H1 (cell line): ENCODE measurements around the gene TFF2. TPM values are rescaled to one million over a fixed set of nuclear protein-coding genes. Genes with fewer than 3 reads are reported as not detected.

Experiments
- CTCF ChIA-PET: fragments of 300-600 bp; sonication (Branson Sonifier 250); formaldehyde crosslinking; loops from one replicate; lab custom pipeline; 2021; ENCODE audit not compliant: partially characterized antibody; lab: Charles Lee
- POLR2A ChIA-PET: fragments of 300-600 bp; sonication (Branson Sonifier 250); formaldehyde crosslinking; loops from one replicate; lab custom pipeline; 2021; ENCODE audit warnings: inconsistent platforms; ENCODE audit not compliant: partially characterized antibody; lab: Charles Lee
- DNase-seq, 2 experiments: peaks; one replicate each; pipeline versions ENCODE4 v3.0.0 to v3.0.0-alpha.2; 2010 to 2022; ENCODE audit warnings: low spot score in 2 of 2, low read depth in 1 of 2, mixed read lengths in 1 of 2
- FAIRE-seq: peaks from 2 replicates; lab custom pipeline; 2011; peaks lifted over from hg19 to GRCh38; lab: Jason Lieb, UNC
- H2AFZ ChIP-seq: 2 replicates; pipeline ENCODE4 v1.8.1; 2012; ENCODE audit warnings: low read length, inconsistent platforms
- H2AK5ac ChIP-seq: 2 replicates; pipeline ENCODE4 v1.6.1; 2013; ENCODE audit warnings: low read depth, low read length
- H2BK120ac ChIP-seq: replicated peaks from 2 replicates; pipeline ENCODE3; 2013; ENCODE audit warnings: low read depth, low read length, inconsistent platforms
- H2BK12ac ChIP-seq: 2 replicates; pipeline ENCODE4 v1.6.1; 2013; ENCODE audit warnings: low read depth, low read length
- H2BK15ac ChIP-seq: 2 replicates; pipeline ENCODE4 v1.6.1; 2013; ENCODE audit warnings: low read length
- H2BK20ac ChIP-seq: 2 replicates; pipeline ENCODE4 v1.6.1; 2013; ENCODE audit warnings: low read length
- H2BK5ac ChIP-seq: 2 replicates; pipeline ENCODE4 v1.6.1; 2013; ENCODE audit warnings: low read depth, low read length
- H3K14ac ChIP-seq: 2 replicates; pipeline ENCODE4 v1.6.1; 2013; ENCODE audit warnings: inconsistent platforms; ENCODE audit not compliant: insufficient read length
- H3K18ac ChIP-seq: 2 replicates; pipeline ENCODE4 v1.6.1; 2013; ENCODE audit warnings: low read length; ENCODE audit errors: extremely low read depth
- H3K23ac ChIP-seq: 2 replicates; pipeline ENCODE4 v1.6.1; 2013; ENCODE audit warnings: inconsistent platforms; ENCODE audit not compliant: insufficient read length
- H3K23me2 ChIP-seq: 2 replicates; pipeline ENCODE4 v1.6.1; 2013; ENCODE audit warnings: low read depth, low read length
- H3K27ac ChIP-seq: 2 replicates; pipeline ENCODE4 v1.6.1; 2011; ENCODE audit warnings: low read depth, low read length, inconsistent platforms
- H3K27me3 ChIP-seq, 4 experiments: replicated peaks in 1 of 4; 1 replicate in 1 of 4; 2 replicates in 3 of 4; pipeline versions ENCODE4 v1.6.1 to v1.8.1; 2011 to 2013; ENCODE audit warnings: low read length in 3 of 4, mild to moderate bottlenecking in 3 of 4, inconsistent platforms in 2 of 4, mixed read lengths in 2 of 4, moderate library complexity in 1 of 4; ENCODE audit not compliant: control insufficient read depth in 3 of 4, insufficient read depth in 3 of 4; ENCODE audit errors: extremely low read depth in 1 of 4
- H3K36me3 ChIP-seq, 4 experiments: 2 replicates each; pipeline versions ENCODE4 v1.6.1 to v1.8.1; 2011 to 2013; ENCODE audit warnings: mild to moderate bottlenecking in 4 of 4, low read length in 3 of 4, moderate library complexity in 2 of 4, control low read depth in 1 of 4, inconsistent platforms in 1 of 4; ENCODE audit not compliant: insufficient read depth in 4 of 4, control insufficient read depth in 2 of 4
- H3K4ac ChIP-seq: replicated peaks from 2 replicates; pipeline ENCODE3; 2013; ENCODE audit warnings: low read length, low read depth, mixed read lengths, inconsistent platforms; ENCODE audit not compliant: insufficient read length
- H3K4me1 ChIP-seq, 4 experiments: replicated peaks in 1 of 4; 1 replicate in 1 of 4; 2 replicates in 3 of 4; pipeline versions ENCODE4 v1.6.1 to v1.8.1; 2011 to 2013; ENCODE audit warnings: low read length in 3 of 4, inconsistent platforms in 2 of 4, mixed read lengths in 1 of 4; ENCODE audit not compliant: insufficient read depth in 4 of 4, control insufficient read depth in 3 of 4
- H3K4me2 ChIP-seq, 2 experiments: 2 replicates each; pipeline versions ENCODE4 v1.6.1 to v1.8.1; 2011 to 2013; ENCODE audit warnings: low read depth in 2 of 2, low read length in 2 of 2, control low read depth in 1 of 2, inconsistent platforms in 1 of 2, mild to moderate bottlenecking in 1 of 2; ENCODE audit not compliant: insufficient read depth in 1 of 2
- H3K4me3 ChIP-seq, 4 experiments: fragments of 200-600, 300-600 bp in 1 of 4; sonication (generic), shearing (Covaris generic), sonication (Bioruptor Twin) in 1 of 4; 2 replicates each; pipeline versions ENCODE4 v1.5.1 to v1.8.1; 2011 to 2016; ENCODE audit warnings: low read length in 4 of 4, low read depth in 3 of 4, control low read depth in 2 of 4, inconsistent platforms in 2 of 4, mild to moderate bottlenecking in 2 of 4, mixed read lengths in 1 of 4, moderate library complexity in 1 of 4; ENCODE audit not compliant: insufficient read depth in 2 of 4; ENCODE audit errors: extremely low read depth in 1 of 4
- H3K56ac ChIP-seq: replicated peaks from 2 replicates; pipeline ENCODE3; 2013; ENCODE audit warnings: low read depth, mild to moderate bottlenecking, mixed read lengths, low read length, inconsistent platforms; ENCODE audit not compliant: insufficient read length
- H3K79me1 ChIP-seq: 2 replicates; pipeline ENCODE4 v1.6.1; 2013; ENCODE audit warnings: low read depth, low read length, control low read depth
- H3K79me2 ChIP-seq, 2 experiments: 2 replicates each; pipeline versions ENCODE4 v1.6.1 to v1.8.1; 2012 to 2013; ENCODE audit warnings: low read length in 2 of 2, mild to moderate bottlenecking in 2 of 2, inconsistent platforms in 1 of 2; ENCODE audit not compliant: insufficient read depth in 2 of 2, control insufficient read depth in 1 of 2
- H3K9ac ChIP-seq, 4 experiments: replicated peaks in 1 of 4; 1 replicate in 1 of 4; 2 replicates in 3 of 4; pipeline versions ENCODE4 v1.6.1 to v1.8.1; 2011 to 2013; ENCODE audit warnings: low read depth in 3 of 4, low read length in 3 of 4, control low read depth in 2 of 4, mild to moderate bottlenecking in 2 of 4, moderate library complexity in 2 of 4, inconsistent platforms in 1 of 4; ENCODE audit errors: extremely low read depth in 1 of 4
- H3K9me3 ChIP-seq, 2 experiments: 2 replicates each; pipeline versions ENCODE4 v1.6.1 to v1.8.1; 2012 to 2013; ENCODE audit warnings: mild to moderate bottlenecking in 2 of 2, moderate library complexity in 2 of 2, control low read depth in 1 of 2, inconsistent platforms in 1 of 2, low read depth in 1 of 2, low read length in 1 of 2, mixed read lengths in 1 of 2; ENCODE audit not compliant: insufficient read depth in 2 of 2
- H4K20me1 ChIP-seq, 2 experiments: replicated peaks in 1 of 2; 2 replicates each; pipeline versions ENCODE3 to v1.8.1; 2011 to 2013; ENCODE audit warnings: inconsistent platforms in 2 of 2, low read length in 2 of 2, mild to moderate bottlenecking in 1 of 2; ENCODE audit not compliant: insufficient read depth in 2 of 2, control insufficient read depth in 1 of 2
- H4K5ac ChIP-seq: 2 replicates; pipeline ENCODE4 v1.6.1; 2013; ENCODE audit warnings: low read length, low read depth, mixed read lengths, inconsistent platforms; ENCODE audit not compliant: insufficient read length
- H4K8ac ChIP-seq: 2 replicates; pipeline ENCODE4 v1.8.0; 2013; ENCODE audit warnings: mild to moderate bottlenecking, moderate library complexity, low read length, inconsistent platforms; ENCODE audit not compliant: insufficient read depth; ENCODE audit errors: extremely low read depth
- H4K91ac ChIP-seq: replicated peaks from 2 replicates; pipeline ENCODE3; 2013; ENCODE audit warnings: low read length, mixed read lengths, inconsistent platforms; ENCODE audit not compliant: insufficient read length
- CBX5 ChIP-seq: fragments of 300-800, 300-1000 bp; sonication (generic); IDR thresholded peaks from 2 replicates; pipeline ENCODE4 v1.7.1; 2016; ENCODE audit warnings: antibody characterized with exemption, low read length, low read depth
- CHD1 ChIP-seq: IDR thresholded peaks from 2 replicates; pipeline ENCODE4 v1.6.1; 2012; ENCODE audit warnings: low read depth, low read length, improper control_type of control experiment
- CTBP2 ChIP-seq: IDR thresholded peaks from 2 replicates; pipeline ENCODE4 v1.7.0; 2011; ENCODE audit warnings: borderline replicate concordance, mild to moderate bottlenecking, moderate library complexity, mixed read lengths, low read length; ENCODE audit not compliant: insufficient read depth, insufficient read length
- JUND ChIP-seq: IDR thresholded peaks from 2 replicates; pipeline ENCODE4 v1.6.1; 2011; ENCODE audit warnings: mild to moderate bottlenecking, improper control_type of control experiment, low read length
- POLR2A ChIP-seq, 2 experiments: IDR thresholded peaks; 1 replicate in 1 of 2; 2 replicates in 1 of 2; pipeline ENCODE4 v1.6.1; 2011; ENCODE audit warnings: low read depth in 2 of 2, low read length in 2 of 2, mild to moderate bottlenecking in 2 of 2; ENCODE audit errors: control extremely low read depth in 1 of 2
- SP1 ChIP-seq: IDR thresholded peaks from 2 replicates; pipeline ENCODE4 v1.6.1; 2011; ENCODE audit warnings: low read depth, low read length
- SP4 ChIP-seq: IDR thresholded peaks from 2 replicates; pipeline ENCODE4 v1.6.1; 2012; ENCODE audit warnings: low read length, inconsistent platforms
- TCF12 ChIP-seq: IDR thresholded peaks from 2 replicates; pipeline ENCODE4 v1.6.1; 2011; ENCODE audit warnings: low read depth, mild to moderate bottlenecking, low read length
- WGBS, 2 experiments: shearing (Covaris generic) in 1 of 2; methylation state at CpG; one replicate each; pipeline versions ENCODE4 v1.1.6 to v1.1.7; 2013 to 2015; ENCODE audit warnings: low lambda C conversion rate in 2 of 2, mixed read lengths in 2 of 2, inconsistent platforms in 1 of 2, low coverage in 1 of 2, missing lambda C conversion rate in 1 of 2; ENCODE audit not compliant: insufficient replicate concordance in 2 of 2, insufficient coverage in 1 of 2, insufficient read length in 1 of 2; ENCODE audit errors: extremely low coverage in 1 of 2, missing lambda C conversion rate in 1 of 2; 5-methylcytosine and 5-hydroxymethylcytosine counted together
- polyA plus RNA-seq, 7 experiments: library from polyadenylated mRNA; depleted of rRNA in 3 of 7; stranded (reverse) in 5 of 7; unstranded in 2 of 7; fragments of >200 nt in 5 of 7; fragments of 200-250 nt in 2 of 7; gene quantifications; 1 replicate in 5 of 7; 2 replicates in 1 of 7; 4 replicates in 1 of 7; pipeline versions ENCODE4 v1.2.1 to v1.2.3, GENCODE V29; 2011 to 2013; ENCODE audit warnings: missing spikeins in 2 of 7, mixed read lengths in 2 of 7
- total RNA-seq: library from RNA; stranded (reverse); fragmentation: NEBNext Ultra II Directional; extraction: Animal tissue kit (Norgen Biotek cat#: 25700); gene quantifications from 2 replicates; pipeline ENCODE4 v1.2.1, GENCODE V29; 2021
- TF ChIP-seq, protein P1 (sequence below): IDR thresholded peaks from 2 replicates; pipeline ENCODE4 v1.6.1; 2012; ENCODE audit warnings: low read length, inconsistent platforms
- TF ChIP-seq, protein P2 (sequence below), 3 experiments: IDR thresholded peaks; 1 replicate in 2 of 3; 2 replicates in 1 of 3; pipeline versions ENCODE4 v1.5.1 to v1.6.1; 2011; ENCODE audit warnings: low read length in 3 of 3, mild to moderate bottlenecking in 3 of 3, inconsistent platforms in 2 of 3, low read depth in 1 of 3, moderate library complexity in 1 of 3; ENCODE audit not compliant: insufficient read depth in 1 of 3; ENCODE audit errors: control extremely low read depth in 1 of 3

The TFF2 gene
- total and polyA plus RNA-seq, 2 of the 8 experiments (the other 6 are each of a cell fraction or from before 2014, with no cell fraction given), result not detected

DNA sequence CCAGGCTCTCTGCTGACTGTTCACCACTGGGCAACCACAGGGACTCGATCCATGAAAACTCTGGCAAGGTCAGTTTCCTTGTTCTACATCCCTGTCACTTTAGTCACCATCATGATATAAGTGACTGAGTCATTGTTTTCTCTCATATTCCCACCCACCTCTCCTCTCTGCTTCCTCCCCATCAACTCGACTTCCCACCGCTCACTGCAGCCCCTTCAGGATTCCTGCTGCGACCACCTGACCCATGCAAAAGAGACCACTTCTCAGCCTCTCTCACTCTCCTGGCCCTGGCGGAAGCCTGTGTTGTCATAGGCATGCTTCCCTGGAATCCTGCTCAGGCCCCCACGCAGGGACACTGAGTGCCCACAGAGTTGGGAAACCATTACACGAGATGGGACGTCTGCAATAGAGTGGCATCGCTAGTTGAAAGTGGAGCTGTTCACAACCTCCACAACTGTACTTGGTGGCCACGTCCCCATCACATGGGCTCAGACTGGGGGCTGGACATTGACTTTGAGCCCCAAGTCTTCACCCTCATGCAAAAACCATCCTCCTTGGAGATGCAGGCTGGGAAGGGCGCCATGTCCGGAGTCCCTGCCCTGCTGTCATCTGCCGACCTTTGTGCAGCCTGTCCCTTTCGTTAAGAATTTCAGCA, 1.8 kb upstream of the TFF2 start:
- FAIRE-seq, result no peak
- no peak overlapping the region for H4K5ac ChIP-seq
- no peak overlapping the region for H2BK15ac ChIP-seq

More for the DNA sequence above, 1.8 kb upstream of the TFF2 start:
- Histone ChIP-seq H3K56ac (no peak overlapping the region), H3K4me3 (no peak overlapping the region), H3K4ac (no peak overlapping the region), H3K23me2 (no peaks in the 10 kb centered on the region), H3K14ac (no peak overlapping the region), H2BK5ac (no peak overlapping the region), H3K4me1 (no peaks in the 10 kb centered on the region), H3K23ac (no peak overlapping the region), H2BK120ac (no peak overlapping the region), H2AFZ (no peak overlapping the region), H4K20me1 (no peaks in the 10 kb centered on the region), H3K4me2 (no peak overlapping the region), H3K79me2 (no peaks in the 10 kb centered on the region), H3K9ac (no peak overlapping the region), H3K27ac (no peak overlapping the region), H3K27me3 (no peaks in the 10 kb centered on the region), H2BK12ac (no peak overlapping the region), H3K36me3 (no peaks in the 10 kb centered on the region), H3K18ac (no peak overlapping the region), H3K79me1 (no peaks in the 10 kb centered on the region), H4K91ac (no peak overlapping the region), H2BK20ac (no peak overlapping the region), H3K9me3 (no peaks in the 10 kb centered on the region), H2AK5ac (no peak overlapping the region), H4K8ac (no peak overlapping the region)
- TF ChIP-seq JUND (no peak), CTBP2 (no peak), CBX5 (no peak), SP1 (no peak), CHD1 (no peak), POLR2A (IDR thresholded peaks at IDR 0.05; ENCODE audit: control extremely low read depth in 1 of 2, low read depth in 2 of 2, low read length in 2 of 2) (no peak), SP4 (no peak), TCF12 (no peak)
- TF ChIP-seq, protein P1, sequence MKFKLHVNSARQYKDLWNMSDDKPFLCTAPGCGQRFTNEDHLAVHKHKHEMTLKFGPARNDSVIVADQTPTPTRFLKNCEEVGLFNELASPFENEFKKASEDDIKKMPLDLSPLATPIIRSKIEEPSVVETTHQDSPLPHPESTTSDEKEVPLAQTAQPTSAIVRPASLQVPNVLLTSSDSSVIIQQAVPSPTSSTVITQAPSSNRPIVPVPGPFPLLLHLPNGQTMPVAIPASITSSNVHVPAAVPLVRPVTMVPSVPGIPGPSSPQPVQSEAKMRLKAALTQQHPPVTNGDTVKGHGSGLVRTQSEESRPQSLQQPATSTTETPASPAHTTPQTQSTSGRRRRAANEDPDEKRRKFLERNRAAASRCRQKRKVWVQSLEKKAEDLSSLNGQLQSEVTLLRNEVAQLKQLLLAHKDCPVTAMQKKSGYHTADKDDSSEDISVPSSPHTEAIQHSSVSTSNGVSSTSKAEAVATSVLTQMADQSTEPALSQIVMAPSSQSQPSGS, result no peak
- TF ChIP-seq, protein P2, sequence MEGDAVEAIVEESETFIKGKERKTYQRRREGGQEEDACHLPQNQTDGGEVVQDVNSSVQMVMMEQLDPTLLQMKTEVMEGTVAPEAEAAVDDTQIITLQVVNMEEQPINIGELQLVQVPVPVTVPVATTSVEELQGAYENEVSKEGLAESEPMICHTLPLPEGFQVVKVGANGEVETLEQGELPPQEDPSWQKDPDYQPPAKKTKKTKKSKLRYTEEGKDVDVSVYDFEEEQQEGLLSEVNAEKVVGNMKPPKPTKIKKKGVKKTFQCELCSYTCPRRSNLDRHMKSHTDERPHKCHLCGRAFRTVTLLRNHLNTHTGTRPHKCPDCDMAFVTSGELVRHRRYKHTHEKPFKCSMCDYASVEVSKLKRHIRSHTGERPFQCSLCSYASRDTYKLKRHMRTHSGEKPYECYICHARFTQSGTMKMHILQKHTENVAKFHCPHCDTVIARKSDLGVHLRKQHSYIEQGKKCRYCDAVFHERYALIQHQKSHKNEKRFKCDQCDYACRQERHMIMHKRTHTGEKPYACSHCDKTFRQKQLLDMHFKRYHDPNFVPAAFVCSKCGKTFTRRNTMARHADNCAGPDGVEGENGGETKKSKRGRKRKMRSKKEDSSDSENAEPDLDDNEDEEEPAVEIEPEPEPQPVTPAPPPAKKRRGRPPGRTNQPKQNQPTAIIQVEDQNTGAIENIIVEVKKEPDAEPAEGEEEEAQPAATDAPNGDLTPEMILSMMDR (IDR thresholded peaks at IDR 0.05; ENCODE audit: control extremely low read depth in 1 of 3, insufficient read depth in 1 of 3, low read depth in 1 of 3, low read length in 3 of 3), result no peak
- DNase-seq, result no peak
- CTCF ChIA-PET, result interaction anchor here (1.0 to 2.1 kb wide), 2 partner anchors 14 to 16 kb away, joined by 3 to 8 read pairs; no protein-coding TSS in a partner anchor
- POLR2A ChIA-PET, result interaction anchor here (0.7 kb wide), 1 partner anchor 41 kb away, joined by 3 read pairs; no protein-coding TSS in a partner anchor
- 90% methylated on average over 14 of the region's 14 CpGs; no CpG with 5 or more reads in 1 of the 2 experiments for WGBS, 2 experiments
